Cardiac septum (tissue), 1 donor: ENCODE results near the gene CC2D2B. TPM values are rescaled to one million over a fixed set of nuclear protein-coding genes. Genes with fewer than 3 reads are reported as not detected.
"Not testable (repeated sequence)": the region's sequence is repeated elsewhere in the genome, so short reads cannot be mapped to it uniquely, and the experiment has no call there.

Experiments
- DNase-seq: peaks from one replicate; pipeline ENCODE4 v3.0.0-alpha.2; 2020; ENCODE audit warnings: low spot score
- intact Hi-C: fragments of 100-400 bp; cut with DNase I; formaldehyde crosslinking; loops from one replicate; pipeline ENCODE4 v1.14.0; 2022
- long read RNA-seq: library from polyadenylated mRNA; unstranded; transcript quantifications from one replicate; pipeline ENCODE4 v2.0.0, GENCODE V29; 2021
- total RNA-seq: library from RNA; stranded (reverse); fragmentation: NEBNext Ultra II Directional; extraction: Animal tissue kit (Norgen Biotek cat#: 25700); gene quantifications from one replicate; pipeline ENCODE4 v1.2.1, GENCODE V29; 2021
- donor health status: DM: no; HTN: no; CAD: no.

CC2D2B gene
- 1.5 TPM for total RNA-seq
- long read RNA-seq, partial matches to known transcripts: 0 of 1 reads
- long read RNA-seq, other reads (novel, unspliced or antisense): 1 of 1 reads

GRCh38 chr10:95907456-95908253 is at the start of gene CC2D2B:
Gene CC2D2B, plus strand, starts transcription at chr10:95907975. Its CDS starts 3,349 bp downstream, at chr10:95911324.
- peak; percentile 90 for DNase-seq
- intact Hi-C loops: no loop called here

DNA sequence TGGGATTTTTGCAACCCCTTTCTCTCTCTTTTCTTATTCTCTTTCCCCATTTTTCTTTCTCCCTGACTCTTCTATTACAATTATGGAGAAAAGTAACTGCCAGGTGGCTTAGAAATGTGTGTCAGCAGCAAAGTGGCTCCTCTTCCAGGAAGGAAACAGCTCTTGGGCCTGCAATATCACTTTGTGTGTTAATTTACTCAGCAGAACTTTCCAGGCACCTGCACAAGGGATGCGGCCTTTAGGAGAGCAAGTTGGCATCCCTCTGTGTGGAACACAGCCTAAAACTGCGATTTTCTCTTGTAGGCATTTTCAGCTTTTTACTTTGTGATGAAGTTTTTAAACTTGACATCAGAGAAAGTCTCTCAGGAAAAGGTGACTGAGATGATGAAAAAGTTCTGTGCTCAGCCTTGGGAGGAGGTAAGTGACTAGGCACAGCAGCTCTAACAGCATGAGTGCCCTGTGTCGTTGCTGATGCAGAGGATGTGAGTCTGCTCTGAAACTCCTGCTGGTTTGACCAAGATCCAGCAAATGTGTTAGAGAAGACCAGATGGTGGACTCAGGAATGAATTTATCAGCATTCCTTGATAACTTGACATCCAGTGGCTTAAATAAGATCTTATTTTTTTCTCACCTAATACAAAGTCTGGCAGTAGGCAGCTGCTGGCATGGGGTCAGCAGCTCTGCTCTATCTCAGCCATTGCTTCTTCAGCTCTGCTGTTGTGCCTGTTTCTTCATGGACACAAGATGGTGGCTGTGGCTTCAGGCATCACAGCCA is 47.4 kb upstream of the CC2D2B start:
- no peak for DNase-seq
- intact Hi-C loops: loop anchor here (10.0 kb wide), 1 partner anchor 486 kb away; no protein-coding TSS in a partner anchor

- intact Hi-C loops: loop anchor here (10.0 kb wide), 1 partner anchor 487 kb away; no protein-coding TSS in a partner anchor
- no peak for DNase-seq
These were observed 46.4 kb upstream of the CC2D2B start for GRCh38 chr10:95861386-95861785.

DNA sequence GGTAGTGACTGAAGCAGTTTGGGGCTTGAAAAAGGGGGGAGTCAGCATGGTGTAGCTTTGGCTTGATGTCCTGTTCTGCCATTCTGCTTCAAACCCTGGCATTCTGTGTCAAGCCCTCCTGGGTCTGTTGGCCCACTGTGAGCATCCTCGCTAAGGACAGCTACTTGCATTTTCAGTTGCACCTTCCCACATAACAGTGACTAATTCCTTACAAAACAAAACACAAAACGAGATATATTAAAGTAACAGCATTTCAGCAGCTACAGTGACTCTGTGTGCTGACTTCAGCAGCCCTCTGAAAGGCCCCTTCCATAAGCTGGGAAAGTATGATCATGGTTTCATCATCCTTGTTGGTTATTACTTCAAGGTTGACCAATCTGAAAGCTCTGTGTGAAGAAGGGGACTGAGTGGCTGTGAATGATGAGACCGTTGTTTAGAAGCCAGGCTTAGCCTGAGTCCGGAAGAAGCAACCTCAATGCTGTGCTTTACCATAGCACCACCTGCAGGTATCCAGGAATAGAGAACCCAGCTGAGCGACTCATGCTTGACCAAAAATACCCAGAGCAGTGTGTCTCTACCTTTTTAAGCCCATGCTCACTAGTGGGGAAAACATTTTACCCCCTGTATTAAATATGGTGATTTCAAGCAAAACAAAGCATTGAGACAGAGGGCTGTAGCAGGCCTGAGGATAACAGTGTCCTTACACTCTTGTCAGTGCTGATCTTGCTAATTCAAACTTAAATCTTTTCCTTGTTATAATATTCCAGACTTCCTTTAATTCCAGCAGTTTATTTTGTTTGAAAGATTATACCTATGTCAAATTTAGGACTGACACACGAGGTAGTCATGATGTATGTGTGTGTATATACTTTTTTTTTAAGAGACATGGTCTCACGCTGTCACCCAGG is 42.6 kb upstream of the CC2D2B start:
- DNase-seq: no peak
- intact Hi-C loops: loop anchor here (2.0 to 10.0 kb wide), 2 partner anchors 172 to 490 kb away; partner anchors contain the start of gene TCTN3

DNA sequence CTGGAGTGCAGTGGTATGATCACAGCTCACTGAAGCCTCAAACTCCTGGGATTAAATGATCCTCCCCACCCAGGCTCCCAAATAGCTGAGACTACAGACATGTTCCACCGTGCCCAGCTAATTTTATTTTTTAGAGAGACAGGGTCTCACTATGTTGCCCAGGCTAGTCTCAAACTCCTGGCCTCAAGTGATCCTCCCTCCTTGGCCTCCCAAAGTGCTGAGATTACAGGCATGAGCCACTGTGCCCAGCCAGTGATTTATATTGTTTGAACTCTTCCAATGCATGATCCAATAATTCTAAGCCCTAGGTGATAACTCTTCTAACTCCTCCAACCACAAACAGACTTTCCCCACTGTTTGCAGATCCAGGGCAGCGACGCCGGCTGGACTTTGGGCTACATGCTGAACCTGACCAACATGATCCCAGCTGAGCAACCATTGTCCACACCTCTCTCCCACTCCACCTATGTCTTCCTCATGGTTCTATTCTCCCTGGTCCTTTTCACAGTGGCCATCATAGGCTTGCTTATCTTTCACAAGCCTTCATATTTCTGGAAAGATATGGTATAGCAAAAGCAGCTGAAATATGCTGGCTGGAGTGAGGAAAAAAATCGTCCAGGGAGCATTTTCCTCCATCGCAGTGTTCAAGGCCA is 41.8 kb upstream of the CC2D2B start:
- DNase-seq: no peak
- intact Hi-C loops: loop anchor here (2.0 to 10.0 kb wide), 2 partner anchors 173 to 491 kb away; partner anchors contain the start of gene TCTN3

- intact Hi-C loops: loop anchor here (10.0 kb wide), 1 partner anchor 492 kb away; no protein-coding TSS in a partner anchor
- DNase-seq: no peak
These were observed 41.3 kb upstream of the CC2D2B start for GRCh38 chr10:95866467-95866842.

- intact Hi-C loops: loop anchor here (10.0 kb wide), 1 partner anchor 493 kb away; no protein-coding TSS in a partner anchor
- DNase-seq: no peak
These were observed 39.9 kb upstream of the CC2D2B start for GRCh38 chr10:95867866-95868265.

DNA sequence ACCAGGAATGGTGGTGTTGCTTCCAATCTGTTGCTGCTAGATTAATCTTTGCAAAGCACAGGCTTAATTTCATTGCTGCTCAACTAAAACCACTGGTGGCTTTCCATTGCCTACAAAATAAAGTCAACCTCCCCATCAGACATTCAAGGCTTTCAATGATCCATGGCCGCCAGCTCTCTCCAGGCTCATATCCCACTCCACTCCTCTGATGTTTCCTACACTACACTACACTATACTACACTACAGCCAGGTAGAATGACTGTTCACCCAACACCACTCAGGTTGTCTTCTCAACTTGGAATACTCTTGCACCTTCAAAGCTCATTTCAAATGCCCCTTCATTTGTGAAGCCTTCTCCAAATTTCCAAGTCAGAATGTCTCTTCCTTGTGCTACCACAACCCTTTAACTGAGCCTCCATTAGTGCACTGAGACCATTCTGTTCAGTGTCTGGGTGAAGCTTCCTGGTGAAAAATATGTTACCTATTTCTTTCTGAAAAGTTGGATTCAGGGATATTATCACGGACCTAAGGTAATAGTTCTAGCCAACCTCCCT is 35.5 kb upstream of the CC2D2B start:
- intact Hi-C loops: no loop called here
- DNase-seq: no peak

- DNase-seq: no peak
- intact Hi-C loops: no loop called here
These were observed 34.6 kb upstream of the CC2D2B start for GRCh38 chr10:95873139-95873538.

DNA sequence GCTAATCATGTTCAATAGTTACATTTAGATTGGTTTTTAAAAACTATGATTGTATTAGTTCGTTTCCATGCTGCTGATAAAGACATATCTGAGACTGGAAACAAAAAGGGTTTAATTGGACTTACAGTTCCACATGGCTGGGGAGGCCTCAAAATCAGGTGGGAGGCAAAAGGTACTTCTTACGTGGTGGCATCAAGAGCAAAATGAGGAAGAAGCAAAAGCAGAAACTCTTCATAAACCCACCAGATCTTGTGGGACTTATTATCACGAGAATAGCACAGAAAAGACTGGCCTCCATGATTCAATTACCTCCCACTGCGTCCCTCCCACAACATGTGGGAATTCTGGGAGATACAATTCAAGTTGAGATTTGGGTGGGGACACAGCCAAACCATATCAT is 34.1 kb upstream of the CC2D2B start:
- intact Hi-C loops: no loop called here

DNA sequence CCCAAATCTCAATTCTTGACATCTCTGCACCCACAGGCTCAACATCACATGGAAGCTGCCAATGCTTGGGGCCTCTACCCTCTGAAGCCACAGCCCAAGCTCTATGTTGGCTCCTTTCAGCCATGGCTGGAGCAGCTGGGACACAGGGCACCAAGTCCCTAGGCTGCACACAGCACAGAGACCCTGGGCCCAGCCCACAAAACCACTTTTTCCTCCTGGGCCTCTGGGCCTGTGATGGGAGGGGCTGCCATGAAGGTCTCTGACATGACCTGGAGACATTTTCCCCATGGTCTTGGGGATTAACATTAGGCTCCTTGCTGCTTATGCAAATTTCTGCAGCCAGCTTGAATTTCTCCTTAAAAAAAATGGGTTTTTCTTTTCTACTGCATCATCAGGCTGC is 33.0 kb upstream of the CC2D2B start:
- intact Hi-C loops, DNase-seq: not testable (repeated sequence)

More for the DNA sequence above, 34.1 kb upstream of the CC2D2B start:
- DNase-seq: no peak

DNA sequence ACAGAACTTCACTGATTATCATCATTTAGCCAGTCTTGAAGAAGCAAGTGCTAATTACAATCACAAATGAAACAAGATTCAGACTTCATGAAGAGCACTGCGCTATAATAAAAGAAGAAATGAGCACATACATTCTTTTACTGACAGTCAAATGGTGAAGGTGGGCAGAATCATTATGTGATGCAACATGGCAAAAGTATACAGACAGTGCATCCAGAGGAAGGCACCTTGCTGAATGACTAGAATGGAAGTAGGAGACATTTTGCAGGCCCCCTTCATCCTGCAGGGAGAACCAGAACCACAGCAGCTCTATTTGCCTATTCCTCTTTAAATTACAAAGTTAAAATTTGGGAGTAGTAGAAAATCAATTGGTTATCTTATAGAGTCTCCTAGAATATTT is 31.0 kb upstream of the CC2D2B start:
- DNase-seq: no peak
- intact Hi-C loops: no loop called here

GRCh38 chr10:95877881-95878280 is 29.9 kb upstream of the CC2D2B start:
- no peak for DNase-seq
- intact Hi-C loops: no loop called here

DNA sequence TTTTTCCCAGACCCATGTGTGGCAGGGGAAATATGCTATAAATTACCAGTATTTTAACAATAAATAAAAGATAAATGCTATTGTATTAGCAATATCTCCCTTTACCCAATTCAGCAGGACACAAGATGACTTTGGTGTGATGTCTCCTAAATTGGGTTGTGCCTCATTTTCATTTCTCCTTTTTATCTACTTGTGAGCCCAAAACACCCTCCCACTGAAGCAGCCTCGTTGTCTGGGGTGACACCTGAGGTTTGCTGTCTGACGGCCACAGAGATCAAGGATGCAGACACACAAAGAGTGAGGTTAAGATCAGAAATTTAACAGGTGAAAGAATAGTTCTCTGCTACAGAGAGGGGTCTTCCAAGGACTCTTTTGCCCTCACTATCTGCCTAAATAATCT is 27.1 kb upstream of the CC2D2B start:
- intact Hi-C loops: no loop called here
- no peak for DNase-seq

GRCh38 chr10:95881316-95881715 is 26.5 kb upstream of the CC2D2B start:
- intact Hi-C loops: no loop called here
- DNase-seq: no peak

GRCh38 chr10:95889830-95890229 is 17.9 kb upstream of the CC2D2B start:
- no peak for DNase-seq
- intact Hi-C loops: no loop called here

DNA sequence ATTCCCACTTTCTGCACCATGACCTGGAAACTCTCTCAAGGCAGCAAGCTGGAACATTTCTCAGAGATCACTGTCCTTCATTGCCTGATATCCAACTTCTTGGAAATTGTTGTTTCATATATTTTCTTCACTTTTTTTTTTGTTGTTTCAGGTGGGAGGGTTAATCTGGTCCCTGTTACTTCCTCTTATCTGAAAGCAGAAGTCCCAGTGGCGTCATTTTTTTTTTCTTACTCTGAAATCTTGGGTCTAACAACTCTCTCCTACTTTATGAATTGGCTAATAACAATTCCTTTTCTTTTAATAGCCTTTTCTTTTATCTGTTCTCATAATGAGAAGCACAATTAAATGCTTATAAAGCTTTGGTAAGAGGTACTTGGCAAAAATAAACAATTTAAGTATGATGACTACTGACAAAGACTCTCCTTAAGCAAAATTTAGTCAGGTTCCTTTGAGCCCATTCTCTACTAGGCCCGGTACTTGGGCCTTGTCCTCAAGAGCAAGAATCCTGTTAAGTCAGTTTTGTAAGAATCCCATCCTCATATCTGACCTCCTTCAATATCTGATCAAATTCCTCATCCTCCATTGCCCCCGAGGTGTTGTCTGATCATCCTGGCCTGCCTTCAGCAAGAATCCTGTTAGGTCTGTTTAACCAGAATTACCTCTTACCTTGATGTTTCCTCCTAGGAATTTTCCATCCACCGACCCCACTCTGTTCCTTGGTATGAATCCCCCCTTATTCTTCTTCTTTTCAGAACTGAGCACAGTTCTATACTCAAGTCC is 11.5 kb upstream of the CC2D2B start:
- intact Hi-C loops: no loop called here

More for the DNA sequence above, 11.5 kb upstream of the CC2D2B start:
- DNase-seq: no peak
